ENCODE results near the gene RNF8. TPM values are rescaled to one million over a fixed set of nuclear protein-coding genes. Genes with fewer than 3 reads are reported as not detected.

RNF8 gene
- total and polyA plus RNA-seq, 8 donors: 8.7 to 46.0 (median 15.3) TPM

- H3K4me3 ChIP-seq: no peak overlapping the region
- H3K4me1 ChIP-seq: peaks cover 16 to 50% (median 30%) of the 10 kb centered on the region in 4 donors
- peak in 1 of 2 donors; percentile 33 for DNase-seq
- intact Hi-C loops (cut with DNase I; ENCODE audit: low total_unique reads): no loop called here
- peaks cover 10 to 66% (median 54%) of the 10 kb centered on the region in 4 donors for H3K36me3 ChIP-seq
- TF ChIP-seq POLR2A (IDR thresholded peaks at IDR 0.05): no peak
- no peaks in the 10 kb centered on the region for H3K27me3 ChIP-seq
- H3K27ac ChIP-seq: peak overlapping the region in 2 of 5 donors; percentile 14 to 32
- 52 to 75% (median 66%) methylated on average over 3 of the region's 3 CpGs for WGBS, 5 donors
- H3K9me3 ChIP-seq: no peaks in the 10 kb centered on the region
Observed at GRCh38 chr6:37366910-37367309, 13.1 kb downstream of the RNF8 start.

- TF ChIP-seq POLR2A (IDR thresholded peaks at IDR 0.05) (no peak), EP300 (IDR thresholded peaks at IDR 0.05) (no peak), CTCF (IDR thresholded peaks at IDR 0.05) (no peak), POLR2AphosphoS5 (IDR thresholded peaks at IDR 0.05) (no peak)
- no peak for DNase-seq
- intact Hi-C loops (cut with DNase I; ENCODE audit: low total_unique reads): no loop called here
- H3K27me3 ChIP-seq: no peaks in the 10 kb centered on the region
- H3K4me1 ChIP-seq: peaks cover 16 to 50% (median 33%) of the 10 kb centered on the region in 4 donors
- no peak overlapping the region for H3K27ac ChIP-seq
- H3K9me3 ChIP-seq: no peaks in the 10 kb centered on the region
- H3K36me3 ChIP-seq: peaks cover 10 to 57% (median 45%) of the 10 kb centered on the region in 4 donors
- WGBS, 5 donors: 65 to 91% (median 88%) methylated on average over 1 of the region's 1 CpG
- no peak overlapping the region for H3K4me3 ChIP-seq
Observed at GRCh38 chr6:37368961-37369320, 15.2 kb downstream of the RNF8 start.

DNA sequence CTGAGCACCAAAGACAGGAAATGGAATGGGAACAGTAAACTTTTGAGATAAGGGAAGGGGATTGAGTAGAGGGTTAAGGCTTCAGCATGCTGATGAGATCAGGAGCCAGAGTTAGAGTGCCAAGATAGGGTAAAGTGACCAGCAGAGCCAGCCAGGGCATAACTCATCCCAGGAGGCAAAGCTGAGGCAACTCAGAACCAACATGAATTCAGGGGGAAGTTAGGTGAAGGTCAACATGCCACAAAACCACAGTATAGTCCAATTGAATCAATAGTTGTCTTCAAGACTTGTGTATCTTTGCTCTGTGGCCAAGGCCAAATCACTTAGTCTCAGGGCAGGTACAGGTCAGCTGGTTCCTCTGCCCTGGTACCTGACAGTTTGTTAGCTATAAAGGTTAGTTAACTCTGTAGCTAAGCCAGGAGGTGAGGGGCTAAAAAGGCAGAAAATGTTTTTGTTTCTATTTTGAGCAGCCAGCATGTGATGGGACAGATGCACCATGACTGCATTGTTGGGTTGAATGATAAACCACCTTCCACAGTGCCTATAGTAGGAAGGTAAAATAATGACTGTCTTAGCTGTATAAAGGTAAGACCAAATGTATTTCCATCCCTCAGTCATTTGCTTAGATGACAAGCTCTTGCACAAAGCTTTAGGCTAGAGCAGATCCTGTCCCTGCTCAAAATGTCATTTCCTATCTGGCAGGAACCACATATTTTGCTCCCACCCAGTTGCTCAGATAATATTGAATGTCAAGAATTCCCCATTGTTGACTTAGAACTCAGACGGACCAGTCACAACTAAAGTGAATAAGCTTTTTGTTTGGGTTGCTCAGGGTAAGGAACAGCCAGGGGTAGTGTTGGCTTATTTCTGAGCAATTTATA lies 15.8 kb downstream of the RNF8 start:
- peaks cover 16 to 50% (median 35%) of the 10 kb centered on the region in 4 donors for H3K4me1 ChIP-seq
- H3K9me3 ChIP-seq: no peaks in the 10 kb centered on the region

GRCh38 chr6:37371154-37372083 lies 17.6 kb downstream of the RNF8 start:
- intact Hi-C loops (cut with DNase I; ENCODE audit: low total_unique reads): no loop called here
- H3K27ac ChIP-seq: no peak overlapping the region
- DNase-seq: peak in 1 of 2 donors; percentile 13
- H3K36me3 ChIP-seq: peaks cover 10 to 70% (median 64%) of the 10 kb centered on the region in 4 donors
- no peak overlapping the region for H3K4me3 ChIP-seq
- TF ChIP-seq CTCF (IDR thresholded peaks at IDR 0.05) (no peak), POLR2A (IDR thresholded peaks at IDR 0.05) (no peak), POLR2AphosphoS5 (IDR thresholded peaks at IDR 0.05) (no peak), EP300 (IDR thresholded peaks at IDR 0.05) (no peak)
- H3K9me3 ChIP-seq: no peaks in the 10 kb centered on the region
- 85 to 91% (median 89%) methylated on average over 4 of the region's 4 CpGs for WGBS, 5 donors
- no peaks in the 10 kb centered on the region for H3K27me3 ChIP-seq
- peaks cover 3 to 32% (median 18%) of the 10 kb centered on the region in 4 donors for H3K4me1 ChIP-seq

More for the DNA sequence above, 15.8 kb downstream of the RNF8 start:
- TF ChIP-seq POLR2A (IDR thresholded peaks at IDR 0.05) (no peak), EP300 (IDR thresholded peaks at IDR 0.05) (no peak), CTCF (IDR thresholded peaks at IDR 0.05) (no peak), POLR2AphosphoS5 (IDR thresholded peaks at IDR 0.05) (no peak)
- no peaks in the 10 kb centered on the region for H3K27me3 ChIP-seq
- no peak overlapping the region for H3K4me3 ChIP-seq
- intact Hi-C loops (cut with DNase I; ENCODE audit: low total_unique reads): no loop called here
- H3K36me3 ChIP-seq: peaks cover 10 to 58% (median 50%) of the 10 kb centered on the region in 4 donors
- DNase-seq: peak in 1 of 2 donors; percentile 10
- H3K27ac ChIP-seq: no peak overlapping the region
- WGBS, 5 donors: 18 to 41% (median 23%) methylated on average over 1 of the region's 1 CpG
